CD4-positive, alpha-beta T cell treated with Interleukin-15 for 4 hours (primary cell): Measurements from ENCODE around the gene MUC5B.
"Not testable (repeated sequence)": the region's sequence is repeated elsewhere in the genome, so short reads cannot be mapped to it uniquely, and the experiment has no call there.

Experiments
- DNase-seq: peaks from one replicate; pipeline ENCODE4 v3.0.0-alpha.2; 2020; ENCODE audit warnings: low spot score

MUC5B gene

DNA sequence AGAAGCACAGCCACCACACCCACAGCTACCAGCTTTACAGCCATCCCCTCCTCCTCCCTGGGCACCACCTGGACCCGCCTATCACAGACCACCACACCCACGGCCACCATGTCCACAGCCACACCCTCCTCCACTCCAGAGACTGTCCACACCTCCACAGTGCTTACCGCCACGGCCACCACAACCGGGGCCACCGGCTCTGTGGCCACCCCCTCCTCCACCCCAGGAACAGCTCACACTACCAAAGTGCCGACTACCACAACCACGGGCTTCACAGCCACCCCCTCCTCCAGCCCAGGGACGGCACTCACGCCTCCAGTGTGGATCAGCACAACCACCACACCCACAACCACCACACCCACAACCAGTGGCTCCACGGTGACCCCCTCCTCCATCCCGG is 27.5 kb downstream of the MUC5B start:
- DNase-seq: not testable (repeated sequence)

DNA sequence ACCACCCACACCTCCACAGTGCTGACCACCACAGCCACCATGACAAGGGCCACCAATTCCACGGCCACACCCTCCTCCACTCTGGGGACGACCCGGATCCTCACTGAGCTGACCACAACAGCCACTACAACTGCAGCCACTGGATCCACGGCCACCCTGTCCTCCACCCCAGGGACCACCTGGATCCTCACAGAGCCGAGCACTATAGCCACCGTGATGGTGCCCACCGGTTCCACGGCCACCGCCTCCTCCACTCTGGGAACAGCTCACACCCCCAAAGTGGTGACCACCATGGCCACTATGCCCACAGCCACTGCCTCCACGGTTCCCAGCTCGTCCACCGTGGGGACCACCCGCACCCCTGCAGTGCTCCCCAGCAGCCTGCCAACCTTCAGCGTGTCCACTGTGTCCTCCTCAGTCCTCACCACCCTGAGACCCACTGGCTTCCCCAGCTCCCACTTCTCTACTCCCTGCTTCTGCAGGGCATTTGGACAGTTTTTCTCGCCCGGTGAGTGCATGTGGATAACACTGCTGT is 28.4 kb downstream of the MUC5B start:
- no peak for DNase-seq

DNA sequence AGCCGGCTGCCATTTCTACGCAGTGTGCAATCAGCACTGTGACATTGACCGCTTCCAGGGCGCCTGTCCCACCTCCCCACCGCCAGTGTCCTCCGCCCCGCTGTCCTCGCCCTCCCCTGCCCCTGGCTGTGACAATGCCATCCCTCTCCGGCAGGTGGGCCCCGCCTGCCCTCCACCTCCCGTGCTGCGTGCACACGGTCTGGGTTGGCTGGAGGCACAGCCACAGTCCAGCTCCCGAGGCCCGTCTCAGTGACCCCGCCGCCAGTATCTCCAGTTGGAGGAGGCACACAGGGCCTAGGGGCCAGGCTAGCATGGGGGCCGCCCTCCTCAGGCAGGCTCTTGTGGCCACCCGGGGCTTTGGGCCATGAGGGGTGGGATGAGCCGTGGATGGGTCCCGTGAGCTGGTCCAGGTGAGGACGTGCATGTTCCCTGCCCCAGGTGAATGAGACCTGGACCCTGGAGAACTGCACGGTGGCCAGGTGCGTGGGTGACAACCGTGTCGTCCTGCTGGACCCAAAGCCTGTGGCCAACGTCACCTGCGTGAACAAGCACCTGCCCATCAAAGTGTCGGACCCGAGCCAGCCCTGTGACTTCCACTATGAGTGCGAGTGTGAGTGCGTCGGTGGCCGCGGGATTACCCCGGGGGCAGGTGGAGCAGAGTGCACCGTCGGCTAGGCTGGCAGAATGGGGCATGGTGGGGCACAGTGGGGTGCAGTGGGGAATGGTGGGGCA is 29.7 kb downstream of the MUC5B start:
- no peak for DNase-seq

DNA sequence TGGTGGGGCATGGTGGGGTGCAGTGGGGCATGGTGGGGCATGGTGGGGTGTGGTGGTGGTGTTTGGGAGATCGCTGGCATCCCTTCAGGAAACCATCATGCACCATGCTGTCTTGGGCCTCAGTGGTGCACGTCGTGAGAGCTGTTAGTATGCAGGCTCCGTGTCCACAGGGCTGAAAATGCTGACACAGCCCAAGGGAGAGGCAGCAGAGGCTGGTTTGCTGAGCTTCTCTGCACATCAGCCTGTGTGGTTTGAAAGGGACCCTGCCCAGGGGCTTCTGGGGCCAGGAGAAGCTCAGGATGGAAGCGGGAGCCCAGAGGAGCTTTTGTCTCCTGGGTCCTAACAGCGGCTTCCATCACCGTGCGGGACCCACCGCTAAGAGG is 30.2 kb downstream of the MUC5B start:
- DNase-seq: no peak

DNA sequence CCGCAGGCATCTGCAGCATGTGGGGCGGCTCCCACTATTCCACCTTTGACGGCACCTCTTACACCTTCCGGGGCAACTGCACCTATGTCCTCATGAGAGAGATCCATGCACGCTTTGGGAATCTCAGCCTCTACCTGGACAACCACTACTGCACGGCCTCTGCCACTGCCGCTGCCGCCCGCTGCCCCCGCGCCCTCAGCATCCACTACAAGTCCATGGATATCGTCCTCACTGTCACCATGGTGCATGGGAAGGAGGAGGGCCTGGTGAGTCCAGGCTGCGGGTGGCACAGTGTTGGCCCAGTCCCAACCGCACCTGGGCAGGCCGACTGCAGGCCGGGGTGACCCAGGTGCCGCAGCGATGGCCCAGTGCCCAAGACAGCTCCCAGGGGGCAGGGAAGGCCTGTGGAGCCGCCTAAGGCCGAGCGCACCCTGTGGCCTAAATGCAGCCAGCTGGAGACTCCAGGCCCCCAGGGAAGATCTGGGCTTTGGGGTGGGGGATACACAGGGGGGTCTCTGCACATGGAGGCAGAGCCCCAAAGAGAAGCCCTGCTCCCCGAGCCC is 31.3 kb downstream of the MUC5B start:
- no peak for DNase-seq

DNA sequence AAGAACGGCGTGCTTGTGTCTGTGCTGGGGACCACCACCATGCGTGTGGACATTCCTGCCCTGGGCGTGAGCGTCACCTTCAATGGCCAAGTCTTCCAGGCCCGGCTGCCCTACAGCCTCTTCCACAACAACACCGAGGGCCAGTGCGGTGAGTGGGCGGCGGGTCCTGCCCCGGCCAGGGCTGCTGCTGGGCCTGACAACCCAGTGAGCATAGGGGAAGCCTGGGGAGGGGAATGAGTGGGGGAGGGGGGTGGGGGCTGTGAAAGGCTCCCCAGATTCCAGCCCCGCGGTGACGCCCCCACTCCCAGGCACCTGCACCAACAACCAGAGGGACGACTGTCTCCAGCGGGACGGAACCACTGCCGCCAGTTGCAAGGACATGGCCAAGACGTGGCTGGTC is 31.9 kb downstream of the MUC5B start:
- no peak for DNase-seq

DNA sequence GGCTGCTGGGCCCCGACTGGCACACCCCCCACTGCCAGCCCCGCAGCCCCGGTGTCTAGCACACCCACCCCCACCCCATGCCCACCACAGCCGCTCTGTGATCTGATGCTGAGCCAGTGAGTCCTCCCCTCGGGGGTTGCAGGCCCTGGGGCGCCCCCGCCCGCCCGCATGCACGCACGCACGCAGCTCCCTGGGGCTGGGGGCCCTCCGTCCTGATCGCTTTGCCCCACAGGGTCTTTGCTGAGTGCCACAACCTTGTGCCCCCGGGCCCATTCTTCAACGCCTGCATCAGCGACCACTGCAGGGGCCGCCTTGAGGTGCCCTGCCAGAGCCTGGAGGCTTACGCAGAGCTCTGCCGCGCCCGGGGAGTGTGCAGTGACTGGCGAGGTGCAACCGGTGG is 32.3 kb downstream of the MUC5B start:
- no peak for DNase-seq

DNA sequence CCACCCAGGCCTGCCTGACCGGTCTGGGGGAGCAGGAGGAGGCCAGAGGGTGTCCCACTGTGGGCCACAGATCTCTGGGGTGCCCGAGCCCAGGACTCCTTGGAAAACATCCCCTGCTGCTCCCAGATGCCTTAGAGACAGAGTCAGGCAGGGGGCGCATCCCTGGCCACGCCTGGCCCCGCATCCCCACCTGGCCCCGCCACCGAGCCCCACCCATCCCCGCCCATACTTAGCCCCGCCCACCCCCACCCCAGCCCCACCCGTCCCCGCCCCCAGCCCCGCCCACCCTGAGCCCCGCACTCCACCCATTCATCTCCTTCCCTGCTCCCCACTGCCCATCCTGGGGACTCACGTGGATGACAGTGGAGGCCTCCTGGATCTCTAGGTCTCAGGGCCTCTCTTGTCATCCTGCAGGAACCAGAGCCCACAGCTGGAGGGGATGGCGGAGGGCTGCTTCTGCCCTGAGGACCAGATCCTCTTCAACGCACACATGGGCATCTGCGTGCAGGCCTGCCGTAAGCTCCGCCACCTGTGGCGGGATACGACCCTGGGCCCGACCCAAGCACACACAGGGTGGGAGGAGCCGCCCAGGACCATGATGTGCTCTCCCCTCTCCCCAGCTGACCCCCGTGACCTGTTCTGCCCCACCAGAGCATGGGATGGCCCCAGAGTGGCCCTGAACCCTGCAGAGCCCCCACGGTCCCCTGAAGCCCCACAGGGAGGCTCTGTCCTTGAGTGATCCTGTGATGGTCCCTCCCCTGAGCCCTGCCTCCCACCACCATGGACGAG is 33.6 kb downstream of the MUC5B start:
- no peak for DNase-seq

DNA sequence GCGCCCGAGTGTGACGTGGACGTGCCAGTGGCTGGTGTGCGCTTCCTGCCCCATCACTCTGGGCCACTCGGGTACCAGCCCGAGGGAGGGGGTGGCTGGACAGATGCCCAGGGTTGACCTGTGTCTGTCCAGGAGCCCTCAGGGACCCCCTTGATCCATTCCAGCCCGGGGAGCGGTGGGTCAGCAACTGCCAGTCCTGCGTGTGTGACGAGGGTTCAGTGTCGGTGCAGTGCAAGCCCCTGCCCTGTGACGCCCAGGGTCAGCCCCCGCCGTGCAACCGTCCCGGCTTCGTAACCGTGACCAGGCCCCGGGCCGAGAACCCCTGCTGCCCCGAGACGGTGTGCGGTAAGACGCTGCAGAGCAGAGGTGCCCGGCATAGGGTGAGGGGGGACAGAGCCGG is 34.5 kb downstream of the MUC5B start:
- DNase-seq: no peak

DNA sequence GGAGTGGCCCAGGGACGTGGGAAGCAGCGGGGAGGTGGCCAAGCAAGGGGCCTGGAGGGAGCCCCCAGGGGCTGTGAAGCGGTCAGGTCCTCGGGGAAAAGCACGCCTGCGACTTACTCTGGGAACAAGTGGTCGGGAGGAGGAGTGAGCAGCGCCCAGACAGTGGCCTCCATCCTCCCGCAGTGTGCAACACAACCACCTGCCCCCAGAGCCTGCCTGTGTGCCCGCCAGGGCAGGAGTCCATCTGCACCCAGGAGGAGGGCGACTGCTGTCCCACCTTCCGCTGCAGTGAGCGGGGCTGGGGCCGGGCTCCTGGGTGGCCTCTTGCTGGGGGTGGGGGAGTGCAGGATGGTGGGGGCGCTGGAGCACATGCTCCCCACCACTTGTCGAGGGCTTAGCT is 35.0 kb downstream of the MUC5B start:
- no peak for DNase-seq

DNA sequence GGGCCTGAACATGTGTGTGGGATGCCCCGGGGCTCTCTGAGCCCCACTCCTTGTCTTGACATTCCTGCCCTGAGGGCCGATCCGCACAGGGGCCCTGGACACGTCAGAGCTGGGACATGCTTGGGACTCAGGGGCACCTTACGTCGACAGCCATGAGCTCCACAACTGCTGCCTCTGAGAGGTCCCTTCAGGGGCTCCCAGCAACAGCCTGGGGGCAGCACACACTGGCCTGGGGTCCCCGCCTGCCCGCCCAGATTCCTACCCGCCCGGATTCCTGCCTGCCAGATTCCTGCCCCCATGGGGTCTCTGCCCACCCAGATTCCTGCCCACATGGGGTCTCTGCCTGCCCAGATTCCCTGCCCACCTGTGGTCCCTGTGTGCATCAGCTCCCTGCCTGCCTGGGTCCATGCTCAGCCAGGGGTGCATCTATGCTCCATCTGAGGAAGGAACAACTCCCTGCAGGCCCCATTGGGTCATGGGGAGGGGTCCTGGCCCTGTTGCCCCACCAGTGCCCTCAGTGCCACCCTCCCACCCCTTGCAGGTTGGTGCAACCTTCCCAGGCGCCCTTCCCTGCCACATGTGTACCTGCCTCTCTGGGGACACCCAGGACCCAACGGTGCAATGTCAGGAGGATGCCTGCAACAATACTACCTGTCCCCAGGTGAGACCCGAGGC is 35.7 kb downstream of the MUC5B start:
- no peak for DNase-seq

DNA sequence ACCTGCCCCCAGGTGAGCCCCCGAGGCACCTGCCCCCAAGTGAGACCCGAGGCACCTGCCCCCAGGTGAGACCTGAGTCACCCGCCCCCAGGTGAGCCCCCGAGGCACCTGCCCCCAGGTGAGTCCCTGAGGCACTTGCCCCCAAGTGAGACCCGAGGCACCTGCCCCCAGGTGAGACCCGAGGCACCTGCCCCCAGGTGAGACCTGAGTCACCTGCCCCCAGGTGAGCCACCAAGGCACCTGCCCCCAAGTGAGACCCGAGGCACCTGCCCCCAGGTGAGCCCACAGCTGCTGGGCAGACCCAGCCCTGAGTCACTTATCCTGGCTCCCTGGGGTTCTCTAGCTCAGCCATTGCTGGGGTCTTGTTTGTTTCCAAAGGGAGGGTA is 36.2 kb downstream of the MUC5B start:
- no peak for DNase-seq

DNA sequence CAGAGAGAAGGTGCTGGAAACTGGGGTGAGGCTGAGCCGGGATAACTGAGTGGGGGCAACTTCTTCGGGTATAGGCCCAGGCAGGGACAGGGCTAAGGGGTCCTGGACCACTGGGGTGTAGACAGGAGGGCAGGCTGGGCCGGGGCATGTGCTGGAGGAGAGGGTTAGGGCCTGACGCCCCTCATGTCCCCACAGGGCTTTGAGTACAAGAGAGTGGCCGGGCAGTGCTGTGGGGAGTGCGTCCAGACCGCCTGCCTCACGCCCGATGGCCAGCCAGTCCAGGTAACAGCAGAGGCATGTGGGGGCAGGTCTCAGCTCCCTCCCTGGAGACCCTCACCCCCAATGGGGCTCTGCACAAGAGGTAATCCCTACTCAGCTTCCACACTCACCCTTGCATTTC is 36.7 kb downstream of the MUC5B start:
- no peak for DNase-seq

DNA sequence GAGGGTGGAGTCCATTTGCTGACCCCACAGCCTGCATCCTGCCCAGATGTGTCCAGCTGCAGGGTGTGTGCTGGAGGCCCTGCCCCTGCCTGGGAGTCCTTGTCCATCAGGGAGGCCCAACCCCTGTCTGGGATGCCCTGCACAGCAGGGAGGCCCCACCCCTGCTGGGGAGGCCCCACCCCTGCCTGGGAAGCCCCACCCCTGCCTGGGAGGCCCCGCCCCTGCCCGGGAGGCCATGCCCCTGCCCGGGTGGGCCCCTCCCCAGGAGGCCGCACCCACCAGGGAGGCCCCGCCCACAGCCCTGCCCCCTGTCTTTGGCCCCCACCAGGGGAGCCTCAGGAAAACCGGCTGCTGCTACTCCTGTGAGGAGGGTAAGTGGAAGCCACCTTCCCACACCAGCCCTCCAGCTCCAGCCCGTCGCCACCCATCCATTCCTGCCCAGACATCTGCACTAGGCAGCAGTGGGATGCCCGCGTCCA is 37.2 kb downstream of the MUC5B start:
- DNase-seq: no peak

DNA sequence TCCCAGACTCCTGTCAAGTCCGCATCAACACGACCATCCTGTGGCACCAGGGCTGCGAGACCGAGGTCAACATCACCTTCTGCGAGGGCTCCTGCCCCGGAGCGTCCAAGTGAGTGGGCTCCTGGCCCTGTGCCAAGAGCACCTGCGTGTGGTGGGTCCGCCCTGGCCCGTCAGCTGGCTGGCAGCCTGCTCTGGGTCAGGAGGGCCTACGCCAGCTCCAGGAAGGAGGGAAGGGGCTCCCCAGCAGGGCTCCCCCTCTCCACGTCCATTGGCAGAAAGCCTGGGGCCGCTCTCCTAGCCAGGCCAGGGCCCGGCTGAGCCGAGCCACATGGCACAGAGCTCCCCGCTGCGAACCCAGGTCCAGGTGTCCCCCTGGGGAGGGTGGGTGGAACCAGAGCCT is 37.8 kb downstream of the MUC5B start:
- no peak for DNase-seq

DNA sequence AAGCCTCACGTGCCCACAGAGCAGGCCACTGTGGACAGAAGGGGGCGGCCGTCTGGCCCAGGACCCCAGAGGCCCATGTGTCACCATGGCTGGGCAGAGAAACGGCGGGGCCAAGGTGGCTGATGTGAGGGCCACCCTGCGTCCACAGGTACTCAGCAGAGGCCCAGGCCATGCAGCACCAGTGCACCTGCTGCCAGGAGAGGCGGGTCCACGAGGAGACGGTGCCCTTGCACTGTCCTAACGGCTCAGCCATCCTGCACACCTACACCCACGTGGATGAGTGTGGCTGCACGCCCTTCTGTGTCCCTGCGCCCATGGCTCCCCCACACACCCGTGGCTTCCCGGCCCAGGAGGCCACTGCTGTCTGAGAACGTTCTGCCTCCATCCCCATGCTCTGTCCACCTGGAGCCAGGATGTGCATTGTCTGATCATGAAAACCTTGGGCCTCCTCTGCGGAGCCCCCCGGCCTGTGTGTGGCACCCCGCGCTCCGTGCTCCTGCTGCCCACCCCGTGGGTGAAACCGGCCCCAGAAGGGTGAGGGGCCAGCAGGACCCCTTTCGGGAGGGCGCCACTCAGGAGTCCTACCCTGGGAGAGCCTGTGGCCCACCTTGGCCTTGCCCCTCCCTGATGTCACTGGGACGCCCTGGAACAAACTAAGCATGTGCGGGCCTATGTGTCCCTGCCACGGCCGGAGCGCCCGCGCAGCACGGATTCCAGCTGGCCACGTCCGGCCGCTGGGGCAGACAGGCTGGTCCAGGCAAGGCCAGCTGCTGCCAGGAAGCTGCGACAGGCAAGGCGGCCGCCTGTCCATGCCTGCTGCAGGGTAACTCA is 38.6 kb downstream of the MUC5B start:
- no peak for DNase-seq

DNA sequence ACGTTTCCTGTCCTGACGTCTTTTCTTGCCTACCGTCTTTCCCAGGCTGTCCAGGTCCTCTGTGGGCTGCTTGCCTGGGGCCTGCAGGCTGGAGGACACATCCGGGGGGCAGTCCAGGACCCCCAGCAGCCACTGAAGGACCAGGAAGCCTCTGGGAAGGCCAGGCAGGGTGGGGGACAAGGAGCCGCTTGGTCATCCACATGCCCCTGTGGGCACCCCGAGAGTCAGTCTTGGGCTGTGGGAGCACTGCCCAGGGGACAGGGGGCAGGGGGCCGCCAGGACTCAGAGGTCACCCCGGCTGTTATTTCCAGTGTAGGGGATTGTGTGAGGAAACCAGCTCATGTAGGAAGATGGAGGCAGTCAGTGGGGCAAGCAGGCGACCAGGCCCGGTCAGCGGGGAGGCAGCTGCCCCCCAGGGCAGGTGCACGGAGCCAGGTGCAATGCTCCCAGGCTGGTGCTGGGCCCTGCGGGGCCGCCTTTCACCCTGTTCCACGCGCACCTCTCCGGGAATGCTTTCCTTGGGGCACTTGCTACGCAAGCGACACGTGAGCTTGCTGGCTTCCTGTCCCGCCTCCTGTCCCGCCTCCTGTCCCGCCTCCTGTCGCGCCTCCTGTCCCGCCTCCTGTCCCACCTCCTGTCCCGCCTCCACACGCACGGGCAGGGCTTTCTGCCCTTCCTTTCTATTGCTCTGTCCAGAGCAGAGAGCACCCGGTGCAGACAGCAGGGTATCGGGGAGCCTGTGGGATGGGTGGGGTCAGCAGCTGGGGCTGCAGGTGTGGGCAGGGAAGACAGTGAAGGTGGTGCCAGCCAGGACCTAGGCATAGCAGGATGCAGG is 39.5 kb downstream of the MUC5B start:
- peak; percentile 84 for DNase-seq

DNA sequence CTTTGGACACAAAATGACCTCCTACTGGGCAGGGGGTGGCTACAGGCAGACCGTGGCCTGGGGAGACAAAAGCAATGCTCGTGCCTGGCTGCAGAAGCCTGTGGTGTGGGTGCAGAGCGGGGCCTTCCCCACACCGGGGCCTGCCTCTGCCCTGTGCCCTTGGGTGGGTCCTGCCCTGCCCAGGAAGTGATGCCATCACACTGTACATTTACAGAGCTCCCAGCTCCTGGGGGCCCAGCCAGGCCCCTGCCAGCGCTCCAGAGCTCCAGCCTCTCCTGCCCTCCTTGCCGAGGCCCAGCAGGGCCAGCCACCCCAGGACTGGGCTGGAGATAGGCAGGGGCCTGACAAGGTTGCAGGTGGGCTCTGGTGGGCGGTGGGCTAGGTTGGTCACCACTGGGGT is 40.1 kb downstream of the MUC5B start:
- DNase-seq: no peak

DNA sequence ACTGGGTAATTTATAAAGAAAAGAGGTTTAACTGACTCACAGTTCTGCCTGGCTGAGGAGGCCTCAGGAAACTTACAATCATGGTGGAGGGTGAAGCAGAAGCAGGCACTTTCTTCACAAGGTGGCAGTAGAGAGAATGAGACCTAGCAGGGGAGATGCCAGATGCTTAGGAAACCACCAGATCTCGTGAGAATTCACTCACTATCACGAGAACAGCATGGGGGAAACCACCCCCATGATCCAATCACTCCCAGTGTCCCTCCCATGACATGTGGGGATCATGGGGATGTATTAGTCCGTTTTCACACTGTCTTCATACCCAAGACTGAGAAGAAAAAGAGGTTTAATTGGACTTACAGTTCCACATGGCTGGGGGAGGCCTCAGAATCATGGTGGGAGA is 41.6 kb downstream of the MUC5B start:
- peak; percentile 59 for DNase-seq

DNA sequence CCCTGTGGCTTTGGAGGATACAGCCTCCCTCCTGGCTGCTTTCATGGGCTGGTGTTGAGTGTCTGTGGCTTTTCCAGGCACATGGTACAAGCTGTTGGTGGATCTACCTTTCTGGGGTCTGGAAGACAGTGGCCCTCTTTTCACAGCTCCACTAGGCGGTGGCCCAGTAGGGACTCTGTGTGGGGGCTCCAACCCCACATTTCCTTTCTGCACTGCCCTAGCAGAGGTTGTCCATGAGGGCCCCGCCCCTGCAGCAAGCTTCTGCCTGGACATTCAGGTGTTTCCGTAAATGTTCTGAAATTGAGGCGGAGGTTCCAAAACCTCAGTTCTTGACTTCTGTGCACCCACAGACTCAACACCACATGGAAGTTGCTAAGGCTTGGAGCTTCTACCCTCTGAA is 42.6 kb downstream of the MUC5B start:
- DNase-seq: not testable (repeated sequence)

DNA sequence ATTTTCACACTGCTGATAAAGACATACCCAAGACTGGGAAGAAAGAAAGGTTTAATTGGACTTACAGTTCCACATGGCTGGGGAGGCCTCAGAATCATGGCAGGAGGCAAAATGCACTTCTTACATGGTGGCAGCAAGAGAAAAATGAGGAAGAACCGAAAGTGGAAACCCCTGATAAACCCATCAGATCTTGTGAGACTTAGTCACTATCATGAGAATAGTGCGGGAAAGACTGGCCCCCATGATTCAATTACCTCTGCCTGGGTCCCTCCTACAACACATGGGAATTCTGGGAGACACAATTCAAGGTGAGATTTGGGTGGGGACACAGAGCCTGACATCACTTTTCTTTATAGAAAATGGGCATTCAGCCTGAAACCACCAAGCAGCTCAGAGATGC is 44.1 kb downstream of the MUC5B start:
- not testable (repeated sequence) for DNase-seq
